ENCODE data around the gene CTXN1.
"Not testable (repeated sequence)": the region's sequence is repeated elsewhere in the genome, so short reads cannot be mapped to it uniquely, and the experiment has no call there.

Gene CTXN1

DNA sequence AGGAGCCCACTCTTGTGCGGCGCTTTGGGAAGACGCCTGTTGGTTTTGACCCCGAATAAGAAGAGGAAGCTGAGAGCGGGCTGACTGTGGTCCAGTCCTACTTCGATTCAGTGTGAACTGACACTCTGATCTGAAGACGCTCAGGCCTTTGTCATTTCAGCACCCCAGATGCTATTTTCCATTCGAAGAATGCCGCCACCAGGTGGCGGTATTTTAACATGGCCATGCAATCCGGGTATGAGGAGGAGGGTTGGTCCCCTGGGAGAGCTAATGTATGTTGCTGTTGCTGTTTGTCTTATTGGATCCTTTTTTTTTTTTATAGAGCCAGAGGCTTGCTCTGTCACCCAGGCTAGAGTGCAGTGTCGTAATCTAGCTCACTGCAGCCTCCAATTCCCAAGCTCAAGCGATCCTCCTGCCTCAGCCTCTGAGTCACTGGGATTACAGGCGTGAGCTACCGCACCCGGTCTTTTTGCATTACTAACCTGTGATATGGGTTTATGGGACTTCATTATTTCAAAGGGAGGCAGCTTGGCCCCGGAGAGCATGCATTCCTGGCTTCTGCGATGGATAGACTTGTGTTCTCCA lies 18.3 kb upstream of the CTXN1 start:
- DNase-seq (ENCODE audit: low read depth), result peak; percentile 67

DNA sequence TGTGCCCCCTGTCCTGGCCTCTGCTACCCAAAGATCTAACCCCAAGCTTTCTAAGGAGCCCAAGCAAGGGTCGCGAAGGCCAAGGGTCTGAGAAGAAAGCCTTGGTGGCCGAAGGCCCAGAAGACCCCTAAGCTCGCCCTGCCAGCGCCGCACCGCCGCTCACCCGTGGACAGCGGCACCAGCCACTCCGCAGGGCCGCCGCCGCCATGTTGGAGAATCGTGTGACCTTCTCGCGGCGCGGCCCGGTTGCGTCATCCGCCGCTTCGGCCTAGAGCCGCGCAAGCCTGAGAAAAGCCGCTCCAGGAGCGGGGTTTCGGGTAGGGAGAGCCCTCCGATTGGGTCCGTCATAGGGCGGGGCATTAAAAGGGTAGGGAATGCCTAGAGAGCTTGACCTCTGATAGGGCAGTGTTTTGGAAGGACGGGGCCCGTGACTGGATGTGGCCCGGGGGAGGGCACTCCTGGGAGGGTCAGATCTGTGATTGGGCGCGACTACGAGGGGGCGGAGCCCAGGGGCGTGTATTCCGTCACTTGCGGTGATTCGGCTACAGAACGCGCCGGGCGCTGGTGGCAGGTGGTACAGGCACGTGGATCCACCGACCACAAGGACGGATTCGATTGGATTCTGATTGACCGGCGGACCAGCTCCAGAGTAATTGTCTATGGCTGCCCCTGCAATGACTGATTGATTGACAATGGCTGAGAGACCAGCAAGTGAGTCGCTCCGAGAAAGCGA lies 17.7 kb upstream of the CTXN1 start, which contains the start of gene TIMM44:
TIMM44 (minus strand) TSS at position 223 of the 733 bp plus-strand sequence; CDS start at position 208, 15 bp downstream.
- DNase-seq (ENCODE audit: low read depth), result peak; percentile 98

DNA sequence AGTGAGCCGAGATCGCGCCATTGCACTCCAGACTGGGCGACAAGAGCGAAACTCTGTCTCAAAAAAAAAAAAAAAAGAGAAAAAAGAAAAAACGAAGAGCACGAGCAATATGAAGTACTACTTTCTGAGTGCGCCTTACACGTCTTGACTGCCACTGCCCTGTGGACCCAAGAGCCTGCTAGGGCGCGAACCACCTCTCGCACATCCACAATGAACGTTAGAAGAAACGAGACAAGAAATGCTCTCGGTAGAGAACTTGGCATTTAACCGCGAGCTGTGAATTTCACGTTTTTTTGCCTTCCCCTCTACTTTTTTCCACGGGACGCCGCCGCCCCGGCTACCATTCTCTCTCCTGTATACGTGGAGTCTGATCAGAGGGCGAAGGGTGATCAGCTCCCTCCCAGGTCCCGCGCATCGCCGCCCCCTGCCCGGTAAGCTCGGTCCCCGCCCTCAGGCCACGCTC lies 17.1 kb upstream of the CTXN1 start:
- DNase-seq (ENCODE audit: low read depth), result no peak

DNA sequence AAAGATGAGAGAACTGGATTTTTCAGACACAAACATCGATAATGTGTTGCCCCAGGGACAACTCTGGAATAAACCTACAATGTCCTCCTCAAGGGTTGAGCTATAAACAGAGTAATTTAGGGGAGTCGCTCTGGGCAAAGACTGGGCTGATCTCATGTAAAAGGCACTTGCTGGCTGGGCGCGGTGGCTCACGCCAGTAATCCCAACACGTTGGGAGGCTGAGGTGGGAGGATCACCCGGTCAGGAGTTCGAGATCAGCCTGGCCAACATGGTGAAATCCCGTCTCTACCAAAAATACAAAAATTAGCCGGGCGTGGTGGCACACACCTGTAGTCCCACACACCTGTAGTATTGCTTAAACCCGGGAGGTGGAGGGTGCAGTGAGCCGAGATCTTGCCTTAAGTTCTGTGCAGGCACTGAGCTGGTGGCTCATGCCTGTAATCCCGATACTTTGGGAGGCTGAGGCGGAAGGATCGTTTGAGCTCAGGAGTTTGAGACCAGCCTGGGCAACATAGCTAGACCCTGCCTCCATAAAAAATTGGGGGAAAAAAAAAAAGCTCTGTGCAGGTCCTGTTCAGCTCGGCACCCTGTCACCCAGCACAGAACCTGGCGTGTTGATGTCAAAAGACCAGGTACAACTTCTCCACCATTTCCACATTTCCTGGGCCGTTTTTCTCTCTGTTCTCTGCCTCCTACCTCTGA lies 16.1 kb upstream of the CTXN1 start:
- DNase-seq (ENCODE audit: low read depth), result no peak

DNA sequence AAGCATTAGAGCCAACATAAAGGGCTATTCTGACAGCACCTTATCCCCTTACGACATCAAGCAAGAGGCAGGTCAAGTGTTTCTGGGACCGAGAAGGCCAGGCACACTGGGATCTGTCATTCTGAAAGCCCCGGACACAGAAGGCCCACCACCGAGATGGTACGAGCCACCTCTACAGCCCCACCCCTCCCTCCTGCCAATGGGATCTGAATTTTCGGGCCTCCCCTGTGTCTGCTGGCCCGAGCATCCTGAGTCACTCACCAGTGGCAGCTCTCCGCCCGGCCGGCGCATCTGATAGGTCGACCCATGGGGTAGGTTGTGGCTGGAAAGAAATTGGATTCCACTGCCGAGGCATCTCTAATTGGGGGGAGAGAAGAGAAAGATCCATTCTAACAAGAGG lies 14.9 kb upstream of the CTXN1 start:
- DNase-seq (ENCODE audit: low read depth), result no peak

DNA sequence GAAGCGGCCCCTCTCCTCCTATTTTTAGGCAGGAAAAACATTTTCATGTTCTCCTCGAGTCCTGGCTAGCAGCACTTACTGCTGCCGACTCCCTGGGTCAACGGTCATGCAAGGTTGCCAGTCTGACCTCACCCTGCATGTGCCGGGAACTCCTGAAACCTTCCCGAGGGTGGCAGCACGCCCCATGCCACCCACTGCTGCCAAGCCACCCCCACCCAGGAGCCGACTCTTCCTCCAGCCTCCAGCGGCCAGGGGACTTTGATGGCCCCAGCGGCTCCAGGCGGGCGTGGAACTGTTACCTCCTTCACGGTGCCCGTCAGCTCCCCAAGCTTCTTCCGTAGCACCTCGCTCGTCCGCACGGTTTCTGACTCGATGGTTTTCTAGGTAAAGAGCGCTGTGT lies 8.8 kb upstream of the CTXN1 start:
- no peak for DNase-seq (ENCODE audit: low read depth)

DNA sequence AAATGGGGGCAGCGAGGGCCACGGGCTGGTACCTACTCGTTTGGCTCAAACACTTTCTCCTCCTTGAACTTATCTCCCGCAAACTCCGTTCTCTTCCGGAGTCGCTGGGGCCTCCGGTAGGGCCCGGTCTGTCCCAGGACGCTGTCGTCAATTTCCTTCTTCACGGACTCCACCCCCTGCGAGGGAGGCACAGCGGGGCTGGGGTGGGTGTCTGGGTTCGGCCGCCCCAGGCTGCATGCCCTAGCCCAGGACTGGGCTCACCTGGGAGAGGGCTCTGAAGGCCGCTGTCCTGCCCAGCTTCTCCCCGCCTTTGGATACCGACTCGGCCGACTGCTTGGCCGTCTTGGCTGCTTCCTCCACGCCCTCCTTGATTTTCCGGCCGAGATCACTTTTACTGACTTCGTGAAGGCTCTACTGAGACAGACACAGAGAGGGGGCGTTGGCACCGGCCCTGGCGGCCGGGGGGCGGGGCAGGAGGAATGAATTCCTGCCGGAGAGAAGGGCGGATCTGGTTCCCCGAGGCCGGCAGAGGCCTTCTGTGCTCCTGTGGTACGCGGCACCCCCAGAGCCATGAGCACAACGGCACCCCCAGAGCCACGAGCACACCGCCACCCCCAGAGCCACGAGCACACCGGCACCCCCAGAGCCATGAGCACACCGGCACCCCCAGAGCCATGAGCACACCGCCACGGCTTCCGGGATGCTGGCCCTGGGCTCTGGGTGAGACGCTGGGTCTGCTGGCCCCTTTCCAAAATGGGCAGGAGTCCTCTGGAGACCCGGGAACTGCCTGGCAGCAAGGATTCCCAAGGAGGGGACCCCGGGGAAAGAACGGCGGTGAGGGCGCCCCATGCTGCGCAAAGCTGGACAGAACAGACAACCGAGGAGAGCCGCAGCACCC lies 8.1 kb upstream of the CTXN1 start:
- no peak for DNase-seq (ENCODE audit: low read depth)

DNA sequence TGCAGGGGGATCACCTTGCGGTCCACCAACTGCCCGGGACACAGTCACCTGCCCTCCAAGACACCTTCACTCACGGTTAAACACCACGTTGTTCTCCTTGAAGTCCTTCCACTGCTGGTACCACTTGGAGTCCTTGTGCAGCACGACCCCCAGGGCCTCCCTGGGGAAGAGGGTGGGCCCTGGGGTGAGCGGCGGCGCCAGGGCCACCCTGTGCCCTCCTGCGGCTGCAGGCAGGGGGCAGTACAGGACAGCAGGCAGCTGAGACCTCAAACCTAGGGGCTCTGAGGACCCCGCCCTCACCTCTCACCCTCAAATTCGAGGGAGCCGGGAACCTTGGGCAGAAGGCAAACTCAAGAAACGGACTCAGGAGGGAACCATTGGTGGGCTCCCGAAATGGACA lies 7.5 kb upstream of the CTXN1 start:
- no peak for DNase-seq (ENCODE audit: low read depth)

DNA sequence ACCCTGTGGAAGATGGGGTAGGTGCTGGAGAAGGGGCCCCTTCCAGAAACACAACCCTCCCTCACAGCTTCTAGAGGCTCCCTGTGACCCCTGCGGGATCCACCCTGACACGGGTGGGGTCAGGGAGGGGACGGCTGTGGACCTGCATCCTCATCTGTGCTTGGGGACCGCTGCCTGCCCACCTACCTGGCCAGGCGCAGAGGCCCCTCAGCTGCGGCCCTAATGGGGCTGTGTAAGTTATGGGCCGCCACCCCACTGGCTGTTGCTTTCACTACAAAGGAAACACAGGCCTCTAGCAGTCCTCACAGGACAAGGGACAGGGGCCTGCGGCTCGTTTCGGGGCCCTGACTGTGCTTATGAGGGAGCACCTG lies 7.0 kb upstream of the CTXN1 start:
- no peak for DNase-seq (ENCODE audit: low read depth)

DNA sequence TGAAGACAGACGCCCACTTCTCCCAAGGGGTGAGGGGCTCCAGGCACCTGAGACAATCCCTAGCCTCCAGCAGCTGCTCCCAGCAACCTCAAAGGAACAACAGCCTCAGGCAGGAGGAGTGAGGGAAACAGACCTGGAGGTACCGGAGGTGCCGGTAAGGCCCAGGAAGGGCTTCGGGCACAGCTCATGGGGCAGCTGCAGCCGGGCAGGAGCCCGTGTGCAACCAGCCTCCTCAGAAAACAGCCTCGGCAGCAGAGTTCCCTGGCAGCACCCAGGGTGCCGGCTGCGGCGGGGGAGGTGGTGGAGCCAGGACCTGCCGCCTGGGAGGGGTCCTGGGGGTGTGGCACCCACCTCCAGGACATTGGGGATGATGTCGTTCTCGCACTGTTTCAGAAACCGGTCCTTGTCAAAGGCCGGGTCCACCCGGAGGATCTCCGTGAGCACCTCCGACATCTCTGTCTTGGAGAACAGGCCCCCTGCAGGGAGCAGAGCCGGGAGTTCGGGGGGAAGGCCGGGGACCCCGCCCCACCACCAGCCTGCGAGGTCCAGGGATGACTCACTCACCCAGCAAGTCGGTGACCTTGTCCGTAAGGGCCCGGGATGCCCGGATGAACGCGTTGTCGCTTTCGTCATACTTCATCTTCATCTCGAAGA lies 6.5 kb upstream of the CTXN1 start:
- DNase-seq (ENCODE audit: low read depth), result no peak

DNA sequence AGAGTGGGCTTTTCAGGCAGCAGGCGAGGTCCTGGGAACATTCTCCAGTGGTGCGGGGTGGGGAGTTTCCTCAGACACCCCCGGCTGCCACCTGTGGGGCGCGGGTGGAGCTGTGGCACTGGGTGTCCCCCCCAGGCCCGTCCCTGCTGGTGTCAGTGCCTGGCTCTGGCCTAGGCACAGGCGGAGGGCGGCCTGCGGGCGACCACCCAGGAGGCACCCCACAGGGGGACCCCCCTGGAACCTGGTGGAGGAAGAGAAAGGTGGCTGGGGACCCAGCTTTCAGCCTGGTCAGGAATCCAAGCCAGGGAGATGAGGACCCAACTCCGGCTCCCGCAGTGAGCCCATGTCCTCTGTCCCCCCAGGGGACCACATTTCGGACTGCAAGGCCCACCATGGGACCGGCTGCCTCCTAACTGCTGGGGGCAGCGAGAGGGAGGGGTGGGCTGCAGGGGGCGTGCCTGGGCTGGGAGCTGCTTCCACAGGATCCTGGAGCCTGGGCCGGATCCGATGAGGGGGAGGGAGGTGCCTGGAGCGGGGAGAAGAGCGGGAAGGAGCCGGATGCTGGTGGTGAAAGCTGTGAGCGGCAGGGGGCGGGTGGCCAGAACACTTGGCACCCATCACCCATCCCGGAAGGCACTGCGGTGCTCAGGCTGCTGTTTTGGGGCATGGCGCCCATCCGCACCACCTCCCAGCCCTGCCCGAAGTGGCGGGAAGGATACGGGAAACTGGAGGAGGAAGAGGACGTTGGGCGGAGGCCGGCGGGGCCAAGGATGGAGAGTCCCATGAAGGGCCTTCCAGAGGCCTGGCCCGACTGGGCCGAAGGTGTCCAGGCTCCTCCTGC lies 5.5 kb upstream of the CTXN1 start:
- no peak for DNase-seq (ENCODE audit: low read depth)

DNA sequence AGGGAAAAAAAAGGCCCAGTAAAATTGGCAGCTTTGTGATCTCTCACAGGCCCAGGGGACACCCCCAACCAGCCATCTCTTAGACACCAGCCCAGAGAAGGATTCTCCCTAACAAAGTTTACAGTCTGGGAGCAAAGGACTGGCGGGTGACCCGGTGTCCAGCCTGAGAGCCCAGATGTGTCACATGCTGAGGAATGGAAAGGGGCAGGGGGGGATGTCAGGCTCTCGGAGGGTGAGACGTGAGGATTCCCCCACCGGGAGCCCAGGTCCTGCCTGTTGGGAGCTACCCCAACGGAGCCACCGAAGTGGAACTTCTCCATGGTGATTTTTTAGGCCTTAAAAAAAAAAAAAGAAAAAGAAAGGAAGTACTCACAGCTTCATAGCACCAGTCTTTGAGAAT lies 4.8 kb upstream of the CTXN1 start:
- no peak for DNase-seq (ENCODE audit: low read depth)

DNA sequence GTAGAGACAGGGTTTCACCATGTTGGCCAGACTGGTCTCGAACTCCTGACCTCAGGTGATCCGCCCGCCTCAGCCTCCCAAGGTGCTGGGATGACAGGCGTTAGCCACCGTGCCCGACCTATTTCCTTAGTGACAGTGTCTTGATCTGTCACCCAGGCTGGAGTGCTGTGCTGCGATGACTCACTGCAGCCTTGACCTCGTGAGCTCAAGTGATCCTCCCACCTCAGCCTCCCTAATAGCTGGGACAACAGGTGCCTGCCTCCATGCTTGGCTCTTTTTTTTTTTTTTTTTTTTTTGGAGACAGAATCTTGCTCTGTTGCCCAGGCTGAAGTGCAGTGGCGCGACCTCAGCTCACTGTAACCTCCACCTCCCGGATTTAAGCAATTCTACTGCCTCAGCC lies 4.1 kb upstream of the CTXN1 start:
- not testable (repeated sequence) for DNase-seq (ENCODE audit: low read depth)

DNA sequence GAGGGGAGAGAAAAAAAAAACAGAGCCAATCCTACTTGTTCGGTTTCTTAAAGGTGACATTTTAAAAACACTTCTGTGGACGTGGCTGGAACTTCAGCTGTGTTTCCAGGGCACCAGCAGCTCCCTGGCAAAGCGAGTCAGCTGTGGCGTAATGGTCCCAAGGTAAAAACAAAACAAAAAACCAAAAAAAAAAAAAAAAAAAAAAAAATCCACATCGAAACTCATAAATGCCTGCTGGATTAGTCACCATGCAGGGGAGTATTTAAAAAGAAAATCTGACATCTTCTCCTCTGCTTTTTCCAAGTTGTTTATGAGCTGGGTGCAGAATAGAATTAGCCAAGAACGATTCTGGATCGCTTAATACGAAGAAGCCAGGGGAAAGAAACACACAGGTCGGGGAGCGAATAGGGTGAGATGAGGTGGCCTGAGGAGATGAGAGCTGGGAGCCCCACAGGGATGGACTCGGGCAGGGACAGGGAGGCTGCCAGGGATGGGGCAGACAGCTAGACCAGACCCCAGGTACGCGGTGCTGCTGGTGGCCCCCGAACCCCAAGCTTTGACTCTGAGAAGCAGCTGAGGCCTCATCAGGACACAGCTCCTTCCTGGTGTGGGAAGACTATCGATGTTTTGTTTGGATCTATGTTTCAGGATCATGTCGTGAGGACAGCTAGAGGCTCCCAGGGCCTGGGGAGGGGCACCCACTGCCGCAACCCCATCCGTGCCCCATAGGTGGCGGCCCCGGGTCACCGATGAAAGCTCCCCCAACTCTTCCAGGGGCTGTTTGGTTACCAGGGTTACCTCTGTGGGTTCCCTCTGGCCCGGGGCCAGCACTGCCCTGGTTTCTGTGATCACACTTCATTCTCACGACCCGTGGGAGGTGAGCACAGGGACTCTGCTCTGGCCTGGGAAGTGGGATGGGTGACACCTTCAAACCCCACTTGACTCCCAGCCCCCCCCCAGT lies 3.1 kb upstream of the CTXN1 start:
- peak; percentile 40 for DNase-seq (ENCODE audit: low read depth)

DNA sequence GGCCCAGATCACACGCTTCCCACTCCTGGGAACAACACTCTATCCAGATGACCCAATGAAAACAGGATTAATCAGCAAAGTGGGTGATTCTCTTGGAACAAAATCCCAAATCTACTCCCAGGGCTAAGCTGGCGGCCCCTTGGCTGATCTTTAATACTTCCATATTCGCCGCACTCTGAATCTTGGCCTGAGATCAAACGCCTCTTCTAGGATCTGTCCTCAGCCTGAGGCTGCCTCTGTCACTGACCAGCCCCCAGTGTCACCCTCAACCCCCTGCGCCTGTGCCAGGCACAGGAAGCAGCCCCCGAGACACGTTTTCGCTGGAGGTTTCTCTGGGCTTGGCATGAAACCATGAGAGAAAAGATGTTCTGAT lies 2.4 kb upstream of the CTXN1 start:
- DNase-seq (ENCODE audit: low read depth), result no peak

DNA sequence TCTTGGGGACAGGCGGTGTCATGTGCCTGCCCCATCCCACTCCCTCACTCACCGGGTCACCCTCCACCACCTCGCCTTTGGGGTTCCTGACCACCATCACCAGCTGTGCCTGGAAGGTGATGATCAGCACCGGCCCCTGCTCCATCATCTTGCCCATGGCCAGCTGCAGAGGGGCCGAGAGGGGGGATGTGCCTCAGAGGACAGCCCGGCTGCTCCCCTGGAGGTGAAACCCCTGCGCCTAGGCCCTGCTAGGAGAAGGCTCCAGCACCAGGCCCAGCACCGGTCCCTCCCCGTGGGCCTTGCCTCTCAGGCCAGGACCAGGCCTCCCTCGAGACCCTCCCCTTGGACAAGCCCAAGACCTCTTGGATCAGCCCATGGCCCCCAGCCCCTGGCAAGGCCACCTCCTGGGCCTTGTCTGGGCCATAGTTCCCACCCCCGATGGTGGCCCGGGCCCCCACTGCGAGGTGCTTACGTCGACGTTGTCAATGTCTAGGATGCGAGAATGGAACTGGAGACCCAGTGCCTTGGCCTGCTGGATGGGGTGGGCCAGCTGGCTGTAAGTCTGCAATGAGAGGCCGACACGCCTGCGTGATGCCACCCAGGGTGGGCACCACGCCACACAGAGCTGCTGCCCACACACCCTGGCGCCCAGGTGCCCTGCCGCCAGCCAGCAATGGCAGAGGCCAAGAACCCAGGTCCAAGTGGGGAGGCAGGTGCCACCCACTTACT lies 1.8 kb upstream of the CTXN1 start:
- DNase-seq (ENCODE audit: low read depth), result no peak

DNA sequence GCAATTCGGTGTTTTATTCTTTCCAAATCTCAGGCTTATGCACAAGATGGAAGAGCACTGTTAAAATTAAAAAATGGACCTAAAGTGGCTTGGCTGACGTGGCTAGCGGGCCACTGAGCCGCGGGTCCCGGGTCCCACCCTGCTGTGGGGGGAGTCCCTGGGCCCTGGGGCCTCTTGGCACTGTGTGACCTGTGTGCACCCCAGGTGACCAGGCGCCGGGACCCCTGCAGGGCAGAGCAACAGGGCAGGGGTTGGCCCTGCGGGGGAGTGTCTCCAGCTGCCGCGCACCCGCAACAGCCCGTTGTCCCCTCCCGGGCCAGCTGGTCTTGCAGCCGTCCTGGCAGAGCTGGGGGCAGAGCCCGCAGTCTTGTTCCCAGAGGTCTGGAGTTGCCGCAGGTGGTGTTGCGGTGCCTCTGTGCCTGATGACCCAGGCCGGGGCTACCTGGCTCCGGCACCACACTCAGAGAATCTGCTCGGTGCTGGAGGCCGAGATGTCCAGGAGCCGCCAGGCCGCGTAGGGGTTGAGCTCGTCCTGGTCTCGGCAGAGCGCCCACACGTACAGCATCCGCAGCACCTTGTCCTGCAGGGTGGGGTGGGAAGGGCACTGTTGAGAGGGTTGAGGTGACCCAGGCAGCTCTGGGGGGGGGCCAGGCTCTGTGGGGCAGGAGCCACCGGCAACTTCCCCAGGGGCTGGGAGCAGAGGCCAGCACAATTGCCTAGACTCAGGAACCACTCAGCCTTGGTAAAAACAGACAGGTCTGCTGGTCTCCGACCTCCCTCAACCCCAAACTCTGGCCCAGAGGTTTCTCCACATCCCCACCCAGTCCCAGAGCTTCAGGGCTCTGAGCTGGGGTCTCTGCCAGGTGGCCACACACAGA lies 1.0 kb upstream of the CTXN1 start:
- DNase-seq (ENCODE audit: low read depth), result no peak

Measured in non-pigmented ciliary epithelial cell (primary cell).